ENCODE data around the gene C6orf89. TPM values are rescaled to one million over a fixed set of nuclear protein-coding genes. Genes with fewer than 3 reads are reported as not detected.

The C6orf89 gene
- total and polyA plus RNA-seq, 2 of the 13 experiments (the other 11 are each of a cell fraction or from before 2014, with no cell fraction given): 22.1 to 32.2 TPM

GRCh38 chr6:36874443-36875249 lies 11.1 kb upstream of the C6orf89 start, which contains the start of gene PPIL1 (continued):
- TF ChIP-seq RAD21 (CRISPR knock-in tag; IDR thresholded peaks at IDR 0.05) (peak; percentile 51; the same call in 1 of the 2 replicates), HES4 (CRISPR knock-in tag; IDR thresholded peaks at IDR 0.05; ENCODE audit: borderline replicate concordance) (peak; percentile 90; the same call in 1 of the 2 replicates), POLR2AphosphoS5 (IDR thresholded peaks at IDR 0.05; ENCODE audit: low read depth, low read length) (peak; percentile 91), SMC3 (IDR thresholded peaks at IDR 0.05; ENCODE audit: low read length) (no peak), NBN (conservative IDR thresholded peaks at IDR 0.05) (no peak), ZNF775 (CRISPR knock-in tag; IDR thresholded peaks at IDR 0.05; ENCODE audit: borderline replicate concordance) (no peak), CBX5 (CRISPR knock-in tag; IDR thresholded peaks at IDR 0.05; ENCODE audit: borderline replicate concordance) (peak; percentile 96), ZNF75D (CRISPR knock-in tag; IDR thresholded peaks at IDR 0.05; ENCODE audit: borderline replicate concordance) (no peak), HDAC2 (CRISPR knock-in tag; IDR thresholded peaks at IDR 0.05) (peak; percentile 48; the same call in 1 of the 2 replicates), REPIN1 (CRISPR knock-in tag; IDR thresholded peaks at IDR 0.05; ENCODE audit: borderline replicate concordance, low read depth) (peak; percentile 92), POGZ (CRISPR knock-in tag; IDR thresholded peaks at IDR 0.05) (peak; percentile 91), ZNF224 (CRISPR knock-in tag; IDR thresholded peaks at IDR 0.05) (peak; percentile 93), ZNF33B (CRISPR knock-in tag; IDR thresholded peaks at IDR 0.05) (peak; percentile 99), ZNF496 (CRISPR knock-in tag; IDR thresholded peaks at IDR 0.05; ENCODE audit: insufficient replicate concordance) (no peak), PHF20 (CRISPR knock-in tag; IDR thresholded peaks at IDR 0.05) (peak; percentile 97), NRL (CRISPR knock-in tag; IDR thresholded peaks at IDR 0.05; ENCODE audit: borderline replicate concordance) (peak; percentile 99), ZMYM4 (CRISPR knock-in tag; IDR thresholded peaks at IDR 0.05) (peak; percentile 93), ASH2L (IDR thresholded peaks at IDR 0.05; ENCODE audit: insufficient read length, low read depth, low read length) (peak; percentile 100), ZZZ3 (CRISPR knock-in tag; IDR thresholded peaks at IDR 0.05; ENCODE audit: borderline replicate concordance) (peak; percentile 74; the same call in 1 of the 2 replicates), ZNF557 (CRISPR knock-in tag; IDR thresholded peaks at IDR 0.05) (no peak; the same call in 1 of the 2 replicates), ZNF652 (CRISPR knock-in tag; IDR thresholded peaks at IDR 0.05; ENCODE audit: borderline replicate concordance, low read depth) (peak; percentile 97), ZNF800 (CRISPR knock-in tag; IDR thresholded peaks at IDR 0.05) (peak; percentile 59; the same call in 1 of the 2 replicates), SMAD9 (CRISPR knock-in tag; IDR thresholded peaks at IDR 0.05) (peak; percentile 94; the same call in 1 of the 2 replicates)
- TF ChIP-seq, protein P1, sequence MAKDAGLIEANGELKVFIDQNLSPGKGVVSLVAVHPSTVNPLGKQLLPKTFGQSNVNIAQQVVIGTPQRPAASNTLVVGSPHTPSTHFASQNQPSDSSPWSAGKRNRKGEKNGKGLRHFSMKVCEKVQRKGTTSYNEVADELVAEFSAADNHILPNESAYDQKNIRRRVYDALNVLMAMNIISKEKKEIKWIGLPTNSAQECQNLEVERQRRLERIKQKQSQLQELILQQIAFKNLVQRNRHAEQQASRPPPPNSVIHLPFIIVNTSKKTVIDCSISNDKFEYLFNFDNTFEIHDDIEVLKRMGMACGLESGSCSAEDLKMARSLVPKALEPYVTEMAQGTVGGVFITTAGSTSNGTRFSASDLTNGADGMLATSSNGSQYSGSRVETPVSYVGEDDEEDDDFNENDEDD (CRISPR knock-in tag; IDR thresholded peaks at IDR 0.05; ENCODE audit: borderline replicate concordance): no peak; the same call in 1 of the 2 replicates
- TF ChIP-seq, protein P2, sequence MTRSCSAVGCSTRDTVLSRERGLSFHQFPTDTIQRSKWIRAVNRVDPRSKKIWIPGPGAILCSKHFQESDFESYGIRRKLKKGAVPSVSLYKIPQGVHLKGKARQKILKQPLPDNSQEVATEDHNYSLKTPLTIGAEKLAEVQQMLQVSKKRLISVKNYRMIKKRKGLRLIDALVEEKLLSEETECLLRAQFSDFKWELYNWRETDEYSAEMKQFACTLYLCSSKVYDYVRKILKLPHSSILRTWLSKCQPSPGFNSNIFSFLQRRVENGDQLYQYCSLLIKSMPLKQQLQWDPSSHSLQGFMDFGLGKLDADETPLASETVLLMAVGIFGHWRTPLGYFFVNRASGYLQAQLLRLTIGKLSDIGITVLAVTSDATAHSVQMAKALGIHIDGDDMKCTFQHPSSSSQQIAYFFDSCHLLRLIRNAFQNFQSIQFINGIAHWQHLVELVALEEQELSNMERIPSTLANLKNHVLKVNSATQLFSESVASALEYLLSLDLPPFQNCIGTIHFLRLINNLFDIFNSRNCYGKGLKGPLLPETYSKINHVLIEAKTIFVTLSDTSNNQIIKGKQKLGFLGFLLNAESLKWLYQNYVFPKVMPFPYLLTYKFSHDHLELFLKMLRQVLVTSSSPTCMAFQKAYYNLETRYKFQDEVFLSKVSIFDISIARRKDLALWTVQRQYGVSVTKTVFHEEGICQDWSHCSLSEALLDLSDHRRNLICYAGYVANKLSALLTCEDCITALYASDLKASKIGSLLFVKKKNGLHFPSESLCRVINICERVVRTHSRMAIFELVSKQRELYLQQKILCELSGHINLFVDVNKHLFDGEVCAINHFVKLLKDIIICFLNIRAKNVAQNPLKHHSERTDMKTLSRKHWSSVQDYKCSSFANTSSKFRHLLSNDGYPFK (CRISPR knock-in tag; IDR thresholded peaks at IDR 0.05; ENCODE audit: borderline replicate concordance): peak; percentile 96

Measured in HepG2 (cell line).